GM19467 (cell line): ENCODE data around the gene SMARCD2.
A peak's percentile ranks its signal among the peaks of the same experiment; 100 is the strongest.
"Not testable (repeated sequence)": the region's sequence is repeated elsewhere in the genome, so short reads cannot be mapped to it uniquely, and the experiment has no call there.

Experiments used
- ATAC-seq: cut with Tn5 transposase; IDR thresholded peaks from one replicate; pipeline ENCODE4 v1.9.1; 2021; ENCODE audit warnings: mild to moderate bottlenecking, moderate library complexity; ENCODE audit not compliant: unreplicated experiment

Gene SMARCD2

DNA sequence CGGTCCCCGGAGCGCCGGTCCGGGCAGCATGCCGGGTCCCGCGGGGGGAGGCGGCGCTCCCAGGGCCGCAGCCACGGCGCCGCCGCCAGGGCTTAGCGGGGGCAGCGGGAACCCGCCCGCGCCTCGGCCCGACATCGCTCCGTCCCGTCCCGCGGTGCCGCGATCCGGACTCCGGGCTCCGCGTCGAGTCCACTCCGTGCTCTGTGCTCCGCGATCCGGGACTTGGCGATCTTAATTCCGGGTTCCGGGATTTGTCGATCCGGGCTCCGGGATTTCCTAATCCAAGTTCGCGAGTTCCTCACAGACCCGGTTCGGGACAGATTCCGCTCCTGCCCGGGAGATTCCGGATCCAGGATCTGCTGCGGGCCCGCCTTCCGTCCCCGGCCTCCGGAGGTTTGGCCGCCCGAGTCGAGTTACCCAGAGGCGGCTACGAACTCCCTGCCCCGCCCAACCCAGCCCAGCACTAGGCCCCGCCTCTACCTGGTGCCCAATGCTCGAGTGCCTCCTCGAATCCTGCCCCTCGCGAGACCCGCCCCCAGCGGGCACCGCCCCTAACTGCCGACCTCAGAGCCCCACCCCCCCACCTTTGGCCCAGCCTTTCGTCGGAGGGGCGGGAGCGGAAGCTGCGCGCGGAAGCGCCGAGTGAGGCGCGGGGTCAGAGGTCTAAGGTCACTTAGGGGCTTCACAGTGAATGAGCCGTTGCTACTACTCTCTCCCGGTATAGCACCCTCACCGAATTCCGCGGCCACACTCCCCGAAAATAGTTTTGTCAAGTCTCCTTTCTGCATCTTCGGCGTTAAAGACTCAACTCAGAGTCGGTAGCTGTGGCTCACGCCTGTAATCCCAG, at the start of gene SMARCD2:
SMARCD2 (minus strand) TSS at position 146 of the 847 bp plus-strand sequence; CDS start at position 135, 11 bp downstream.
- ATAC-seq: peak; percentile 70

DNA sequence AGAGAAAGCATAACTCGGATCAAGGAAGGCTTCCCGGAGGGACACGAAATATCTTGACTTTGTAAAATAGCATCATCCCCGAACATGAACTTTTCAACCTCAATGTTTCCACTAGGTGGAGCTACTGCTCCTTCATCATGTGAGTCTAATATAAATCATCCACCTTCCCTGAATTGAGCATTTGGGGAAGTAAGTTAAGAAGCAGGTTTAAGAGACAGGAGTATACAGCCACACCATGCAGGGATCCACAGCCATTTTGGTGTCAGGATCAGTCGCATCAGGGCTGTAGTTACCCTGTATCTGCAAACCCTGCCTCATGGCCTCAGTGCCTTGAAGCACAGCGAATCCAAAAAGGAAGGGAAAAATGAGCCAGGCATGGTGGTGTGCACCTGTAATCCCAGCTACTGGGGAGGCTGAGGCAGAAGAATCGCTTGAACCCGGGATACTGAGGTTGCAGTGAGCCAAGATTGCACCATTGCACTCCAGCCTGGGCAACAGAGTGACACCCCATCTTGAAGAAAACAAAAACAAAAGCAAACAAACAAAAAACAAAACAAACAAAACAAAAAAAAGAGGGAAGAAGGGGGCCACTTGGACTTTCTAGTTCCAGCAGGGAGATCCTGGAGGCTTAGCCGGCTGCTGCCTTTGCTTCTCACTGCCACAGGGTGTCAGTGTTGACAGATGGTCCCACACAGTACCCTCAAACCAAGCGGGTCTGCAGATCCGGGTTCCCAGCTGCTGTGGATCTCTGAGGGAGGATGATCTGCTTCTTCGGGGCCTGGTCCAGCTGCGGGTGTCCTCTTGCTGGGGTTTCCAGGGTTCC, 46.8 kb upstream of the SMARCD2 start:
- ATAC-seq: not testable (repeated sequence)

DNA sequence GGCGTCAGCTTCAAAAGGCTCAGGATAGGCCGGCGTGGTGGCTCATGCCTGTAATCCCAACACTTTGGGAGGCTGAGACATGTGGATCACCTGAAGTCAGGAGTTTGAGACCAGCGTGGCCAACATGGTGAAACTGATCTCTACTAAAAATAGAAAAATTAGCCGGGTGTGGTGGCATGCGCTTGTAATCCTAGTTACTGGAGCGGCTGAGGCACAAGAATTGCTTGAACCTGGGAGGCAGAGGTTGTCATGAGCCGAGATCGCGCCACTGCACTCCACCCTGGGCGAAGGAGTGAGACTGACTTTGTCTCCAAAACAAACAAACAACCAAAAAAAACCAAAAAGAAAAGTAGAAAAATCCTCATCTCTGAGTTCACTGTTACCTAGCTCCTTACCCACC, 42.6 kb upstream of the SMARCD2 start:
- not testable (repeated sequence) for ATAC-seq

DNA sequence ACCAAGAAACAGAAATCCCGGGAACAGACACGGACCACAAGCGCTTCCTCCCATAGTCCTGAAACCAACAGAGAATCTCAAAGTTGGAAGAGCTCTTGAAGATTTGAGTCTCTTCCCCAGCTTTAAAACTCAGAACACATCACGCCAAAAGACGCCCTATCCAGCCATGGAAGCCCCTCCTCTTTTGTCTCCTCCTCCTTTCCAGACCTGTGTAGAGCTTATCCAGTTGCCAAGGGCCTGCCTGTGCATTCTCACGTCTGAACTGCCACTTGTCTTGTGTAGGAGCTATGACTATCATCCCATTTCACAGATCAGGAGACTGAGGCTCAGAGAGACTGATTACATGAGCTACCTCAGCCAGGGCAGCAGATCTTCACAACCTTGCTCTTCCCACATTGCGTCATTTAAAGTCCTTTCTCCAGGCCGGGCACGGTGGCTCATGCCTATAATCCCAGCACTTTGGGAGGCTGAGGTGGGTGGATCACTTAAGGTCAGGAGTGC, 40.2 kb upstream of the SMARCD2 start:
- ATAC-seq: not testable (repeated sequence)

DNA sequence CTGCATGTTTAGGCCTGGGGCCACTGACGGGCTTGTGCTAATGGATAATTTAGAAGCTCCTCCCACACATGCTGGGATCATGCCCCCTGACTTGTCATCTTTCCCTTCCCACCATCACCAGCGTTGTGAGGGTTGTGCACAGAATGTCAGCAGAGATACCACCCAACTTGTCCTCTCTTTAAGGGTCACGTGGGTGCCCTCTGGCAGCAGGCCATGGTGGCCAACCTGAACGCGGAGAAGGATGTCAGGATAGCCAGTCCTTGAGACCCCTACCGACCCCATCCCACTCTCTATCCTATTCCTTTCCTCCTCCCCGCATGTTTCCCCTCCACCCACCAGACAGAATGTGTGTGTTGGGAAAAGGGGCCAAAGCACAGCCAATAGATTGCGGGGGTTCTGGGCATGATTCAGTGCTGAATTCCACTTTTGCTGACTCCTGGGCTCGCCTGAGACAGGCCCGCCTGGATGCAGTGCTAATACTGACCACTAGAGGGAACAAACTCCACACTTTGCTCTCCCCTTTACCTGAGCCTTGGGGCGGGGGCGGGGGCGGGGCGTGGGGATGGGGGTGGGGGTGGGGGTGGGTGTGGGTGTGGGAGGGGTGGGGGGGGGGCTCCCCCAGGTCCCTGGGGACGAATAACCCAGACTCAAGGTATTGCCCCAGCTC, 39.6 kb upstream of the SMARCD2 start, which contains the start of gene GH2:
GH2 (minus strand) TSS at position 10 of the 667 bp plus-strand sequence. CDS start 143 bp downstream, outside the sequence.
- ATAC-seq: no peak

DNA sequence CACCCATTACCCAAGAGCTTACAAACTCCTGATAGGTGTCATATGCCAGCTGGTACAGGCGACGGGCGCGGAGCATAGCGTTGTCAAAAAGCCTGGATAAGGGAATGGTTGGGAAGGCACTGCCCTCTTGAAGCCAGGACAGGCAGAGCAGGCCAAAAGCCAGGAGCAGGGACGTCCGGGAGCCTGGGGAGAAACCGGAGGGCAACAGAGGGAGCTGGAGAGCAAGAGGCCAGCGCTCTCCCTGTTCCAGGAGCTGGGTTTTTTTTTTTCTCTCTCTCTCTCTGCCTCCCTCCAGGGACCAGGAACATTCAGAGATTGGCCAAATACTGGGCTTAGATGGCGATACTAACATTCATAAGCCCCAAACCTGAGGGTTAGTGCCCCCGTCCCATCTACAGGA, 38.9 kb upstream of the SMARCD2 start:
- not testable (repeated sequence) for ATAC-seq

DNA sequence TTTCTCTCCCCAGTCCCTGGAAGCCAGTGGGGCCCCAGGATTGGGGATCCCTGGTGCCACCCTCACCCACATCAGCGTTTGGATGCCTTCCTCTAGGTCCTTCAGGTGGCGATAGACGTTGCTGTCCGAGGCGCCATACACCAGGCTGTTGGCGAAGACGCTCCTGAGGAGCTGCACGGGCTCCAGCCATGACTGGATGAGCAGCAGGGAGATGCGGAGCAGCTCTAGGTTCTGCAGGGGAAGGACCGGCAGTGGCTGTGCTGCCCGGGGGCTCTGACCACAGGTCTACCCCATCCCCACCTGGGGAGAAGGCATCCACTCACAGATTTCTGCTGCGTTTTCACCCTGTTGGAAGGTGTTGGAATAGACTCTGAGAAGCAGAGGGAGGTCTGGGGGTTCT, 38.2 kb upstream of the SMARCD2 start:
- no peak for ATAC-seq

DNA sequence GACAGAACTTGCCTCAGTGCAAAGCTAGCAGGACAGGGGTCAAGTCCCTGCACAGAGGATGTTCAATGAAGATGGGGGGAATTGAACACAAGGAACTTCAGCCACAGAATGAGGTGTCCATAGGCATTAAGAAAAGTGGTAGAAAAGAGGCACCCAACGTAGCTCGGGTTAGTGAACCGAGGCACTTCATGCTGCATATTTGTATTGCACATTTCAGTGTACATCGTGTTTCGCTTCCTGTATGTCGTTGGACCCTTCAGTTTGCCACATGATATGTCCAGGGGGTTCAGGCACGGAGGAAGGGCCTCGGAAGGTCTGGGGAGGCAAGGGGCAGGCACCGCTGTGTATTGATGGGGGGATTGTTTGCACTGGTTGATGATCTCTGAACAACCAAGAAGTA, 35.9 kb upstream of the SMARCD2 start:
- ATAC-seq: not testable (repeated sequence)

DNA sequence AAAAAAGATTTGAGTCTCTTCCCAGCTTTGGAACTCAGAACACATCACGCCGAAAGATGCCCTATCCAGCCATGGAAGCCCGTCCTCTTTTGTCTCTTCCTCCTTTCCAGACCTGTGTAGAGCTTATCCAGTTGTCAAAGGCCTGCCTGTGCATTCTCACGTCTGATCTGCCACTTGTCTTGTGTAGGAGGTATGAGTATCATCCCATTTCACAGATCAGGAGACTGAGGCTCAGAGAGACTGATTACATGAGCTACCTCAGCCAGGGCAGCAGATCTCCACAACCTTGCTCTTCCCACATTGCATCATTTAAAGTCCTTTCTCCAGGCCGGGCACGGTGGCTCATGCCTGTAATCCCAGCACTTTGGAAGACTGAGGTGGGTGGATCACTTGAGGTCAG, 32.2 kb upstream of the SMARCD2 start:
- ATAC-seq: not testable (repeated sequence)

DNA sequence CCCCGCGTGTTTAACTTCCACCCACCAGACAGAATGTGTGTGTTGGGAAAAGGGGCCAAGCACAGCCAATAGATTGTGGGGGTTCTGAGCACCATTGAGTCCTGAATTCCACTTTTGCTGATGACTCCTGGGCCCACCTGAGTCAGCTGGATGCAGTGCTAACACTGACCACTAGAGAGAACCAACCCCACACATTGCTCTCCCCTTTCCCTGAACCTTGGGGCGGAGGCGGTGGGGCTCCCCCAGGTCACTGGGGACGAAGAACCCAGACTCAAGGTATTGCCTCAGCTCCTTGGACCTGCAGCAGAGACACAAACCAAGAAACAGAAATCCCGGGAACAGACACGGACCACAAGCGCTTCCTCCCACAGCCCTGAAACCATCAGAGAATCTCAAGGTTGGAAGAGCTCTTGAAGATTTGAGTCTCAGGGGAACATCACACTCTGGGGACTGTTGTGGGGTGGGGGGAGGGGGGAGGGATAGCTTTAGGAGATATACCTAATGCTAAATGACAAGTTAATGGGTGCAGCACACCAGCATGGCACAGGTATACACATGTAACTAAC, 31.7 kb upstream of the SMARCD2 start:
- not testable (repeated sequence) for ATAC-seq

DNA sequence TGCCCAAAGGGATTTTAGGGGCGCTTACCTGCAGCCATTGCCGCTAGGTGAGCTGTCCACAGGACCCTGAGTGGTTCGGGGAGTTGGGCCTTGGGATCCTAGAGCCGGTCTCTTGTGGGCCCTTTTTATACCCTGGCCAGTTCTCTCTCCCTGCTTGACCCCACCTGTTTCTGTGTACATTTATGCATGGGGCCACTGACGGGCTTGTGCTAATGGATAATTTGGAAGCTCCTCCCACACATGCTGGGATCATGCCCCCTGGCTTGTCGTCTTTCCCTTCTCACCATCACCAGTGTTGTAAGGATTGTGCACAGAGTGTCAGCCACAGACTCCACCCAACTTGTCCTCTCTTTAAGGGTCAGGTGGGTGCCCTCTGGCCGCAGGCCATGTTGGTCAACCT, 31.1 kb upstream of the SMARCD2 start, which contains the start of gene CSH2:
CSH2 (minus strand) TSS at position 101 of the 400 bp plus-strand sequence; CDS start at position 38, 63 bp downstream.
- ATAC-seq: not testable (repeated sequence)

DNA sequence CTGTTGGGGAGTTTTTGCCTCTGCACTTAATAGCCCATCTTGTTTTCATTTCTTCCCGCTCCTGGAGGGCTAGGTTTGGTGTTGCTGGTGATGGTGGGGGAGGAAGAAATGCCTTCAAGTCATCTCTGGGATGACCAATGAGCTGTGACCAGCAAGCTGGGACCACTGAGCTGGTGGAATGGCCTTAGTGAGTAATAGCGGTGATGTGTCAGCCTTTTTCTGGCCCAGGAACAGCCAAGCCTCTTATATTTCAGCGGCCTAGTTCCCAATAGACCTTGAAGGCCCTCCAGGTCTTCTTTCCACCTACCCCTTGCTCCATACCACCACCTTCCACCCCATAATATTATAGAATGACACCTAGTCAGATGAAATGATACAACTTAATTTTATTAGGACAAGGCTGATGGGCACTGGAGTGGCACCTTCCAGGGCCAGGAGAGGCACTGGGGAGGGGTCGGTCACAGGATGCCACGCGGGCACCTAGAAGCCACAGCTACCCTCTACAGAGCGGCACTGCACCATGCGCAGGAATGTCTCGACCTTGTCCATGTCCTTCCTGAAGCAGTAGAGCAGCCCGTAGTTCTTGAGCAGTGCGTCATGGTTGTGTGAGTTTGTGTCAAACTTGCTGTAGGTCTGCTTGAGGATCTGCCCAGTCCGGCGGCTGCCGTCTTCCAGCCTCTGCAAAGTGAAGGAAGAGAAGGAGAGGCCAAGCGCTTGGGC, 29.3 kb upstream of the SMARCD2 start:
- ATAC-seq: not testable (repeated sequence)

DNA sequence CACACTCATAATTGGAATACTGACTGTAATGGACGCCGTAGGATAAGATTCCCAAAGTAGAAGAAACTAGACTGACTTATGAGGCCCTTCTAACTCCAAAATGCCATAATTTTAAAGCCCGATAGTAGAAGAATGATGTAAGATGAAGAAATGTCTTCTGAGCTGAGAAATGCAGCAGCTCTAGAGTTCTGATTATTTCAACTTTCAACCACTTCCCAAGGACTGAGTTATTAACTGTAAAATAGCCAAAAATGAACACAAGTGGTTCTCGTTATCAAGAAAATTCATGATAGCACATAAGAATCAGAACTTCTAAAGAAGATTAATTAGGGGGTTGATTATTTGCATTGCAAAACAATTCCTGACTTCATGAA, 27.8 kb upstream of the SMARCD2 start:
- not testable (repeated sequence) for ATAC-seq

DNA sequence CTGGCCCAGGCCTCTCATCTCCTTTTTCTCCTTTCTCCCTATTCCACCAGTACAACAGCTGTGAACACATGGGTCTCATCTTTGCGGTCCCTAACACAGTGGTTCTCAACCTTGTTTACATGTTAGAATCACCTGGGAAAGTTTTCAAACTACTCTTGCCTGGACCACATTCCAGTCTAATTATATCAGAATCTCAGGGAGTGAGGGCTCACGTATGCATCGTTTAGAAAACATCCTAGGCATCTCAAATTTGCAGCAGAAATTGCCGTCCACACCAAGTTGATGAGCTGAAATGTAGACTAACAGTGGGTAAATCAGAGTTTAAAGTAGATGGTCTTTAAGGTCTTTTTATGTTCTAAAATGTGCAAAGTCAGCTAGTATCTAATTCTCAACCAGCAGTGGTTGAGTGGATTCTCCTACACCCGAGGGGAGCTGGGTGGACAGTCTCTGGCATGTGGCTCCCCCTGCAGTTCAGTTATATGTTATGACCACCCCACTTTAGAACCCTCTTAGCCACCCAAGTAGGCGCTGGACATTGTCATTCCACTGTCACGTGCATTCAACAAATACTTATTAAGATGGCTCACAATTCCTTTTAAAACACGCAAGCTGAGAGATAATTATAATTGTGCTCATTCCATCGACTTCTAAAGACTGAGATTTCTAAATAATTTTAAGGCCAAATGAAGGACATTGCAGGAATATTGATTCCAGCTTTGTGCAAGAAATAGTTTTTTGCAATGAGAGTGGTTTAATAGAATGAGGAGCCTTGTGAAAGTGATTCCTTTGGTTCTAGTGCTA, 27.2 kb upstream of the SMARCD2 start:
- ATAC-seq: not testable (repeated sequence)

DNA sequence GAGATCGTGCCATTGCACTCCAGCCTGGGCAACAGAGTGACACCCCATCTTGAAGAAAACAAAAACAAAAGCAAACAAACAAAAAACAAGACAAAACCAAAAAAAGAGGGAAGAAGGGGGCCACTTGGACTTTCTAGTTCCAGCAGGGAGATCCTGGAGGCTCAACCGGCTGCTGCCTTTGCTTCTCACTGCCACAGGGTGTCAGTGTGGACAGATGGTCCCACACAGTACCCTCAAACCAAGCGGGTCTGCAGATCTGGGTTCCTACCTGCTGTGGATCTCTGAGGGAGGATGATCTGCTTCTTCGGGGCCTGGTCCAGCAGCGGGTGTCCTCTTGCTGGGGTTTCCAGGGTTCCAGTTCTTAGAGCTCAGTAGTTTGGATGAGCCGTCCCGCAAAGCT, 24.1 kb upstream of the SMARCD2 start:
- ATAC-seq: not testable (repeated sequence)

DNA sequence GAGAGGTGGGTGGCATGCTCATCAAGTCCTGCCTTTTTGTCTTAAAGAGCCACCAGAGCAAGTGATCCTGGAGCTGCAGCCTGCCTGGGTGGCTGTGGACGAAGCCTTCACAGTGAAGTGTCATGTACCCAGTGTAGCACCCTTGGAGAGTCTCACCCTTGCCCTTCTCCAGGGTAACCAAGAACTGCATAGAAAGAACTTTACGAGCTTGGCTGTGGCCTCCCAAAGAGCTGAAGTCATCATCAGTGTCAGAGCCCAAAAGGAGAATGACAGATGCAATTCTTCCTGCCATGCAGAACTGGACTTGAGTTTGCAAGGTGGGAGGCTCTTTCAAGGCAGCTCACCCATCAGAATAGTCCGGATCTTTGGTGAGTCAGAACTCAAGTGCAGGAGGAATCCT, 16.8 kb upstream of the SMARCD2 start:
- ATAC-seq: no peak

DNA sequence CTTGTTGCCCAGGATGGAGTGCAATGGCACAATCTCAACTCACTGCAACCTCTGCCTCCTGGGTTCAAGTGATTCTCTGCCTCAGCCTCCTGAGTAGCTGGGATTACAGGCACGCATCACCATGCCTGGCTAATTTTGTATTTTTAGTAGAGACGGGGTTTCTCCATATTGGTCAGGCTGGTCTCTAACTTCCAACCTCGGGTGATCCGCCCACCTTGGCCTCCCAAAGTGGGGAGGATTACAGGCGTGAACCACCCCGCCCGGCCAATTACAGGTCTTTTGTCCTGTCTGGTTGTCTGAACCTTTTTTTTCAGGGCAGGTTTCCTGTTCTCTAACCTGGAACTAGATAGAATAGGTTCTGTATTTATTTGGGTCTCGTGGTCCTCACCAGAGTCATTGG, 13.9 kb upstream of the SMARCD2 start:
- not testable (repeated sequence) for ATAC-seq

DNA sequence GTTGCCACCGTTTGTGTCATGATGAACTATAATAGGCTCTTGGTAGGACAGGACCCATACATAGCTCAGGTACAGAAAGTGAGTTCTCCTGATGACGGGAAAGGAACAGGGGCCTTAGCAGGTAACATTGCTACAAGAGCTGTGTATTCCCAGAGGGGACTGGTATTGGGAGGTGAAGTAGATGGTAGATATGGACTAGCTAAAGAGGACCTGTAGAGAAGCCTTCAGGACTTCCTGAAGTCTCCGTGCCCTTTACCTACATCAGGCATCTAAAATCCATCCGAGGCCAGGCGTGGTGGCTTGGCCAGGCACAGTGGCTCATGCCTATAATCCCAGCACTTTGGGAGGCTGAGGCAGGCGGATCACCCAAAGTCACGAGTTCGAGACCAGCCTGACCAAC, 12.7 kb upstream of the SMARCD2 start:
- no peak for ATAC-seq

DNA sequence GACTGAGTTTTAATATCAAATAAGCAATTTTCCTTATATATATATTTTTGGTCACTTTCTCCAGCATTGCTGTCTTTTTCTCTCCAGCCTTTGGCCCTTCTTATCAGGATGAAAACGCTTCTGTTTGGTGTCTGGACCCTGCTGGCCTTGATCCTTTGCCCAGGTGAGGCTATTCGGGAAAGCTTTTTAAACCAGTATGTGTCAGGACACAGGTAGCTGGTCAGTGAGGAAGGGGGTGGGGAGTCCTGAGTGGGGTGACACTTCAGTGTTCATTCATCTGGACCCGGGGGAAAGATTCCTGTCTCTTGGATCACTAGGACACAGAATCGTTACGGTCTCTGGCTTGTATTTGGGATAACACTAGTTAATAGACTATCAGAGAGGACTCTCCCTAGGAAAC, 12.2 kb upstream of the SMARCD2 start:
- ATAC-seq: no peak
